ENCODE results near the gene SLCO3A1.

The SLCO3A1 gene

DNA sequence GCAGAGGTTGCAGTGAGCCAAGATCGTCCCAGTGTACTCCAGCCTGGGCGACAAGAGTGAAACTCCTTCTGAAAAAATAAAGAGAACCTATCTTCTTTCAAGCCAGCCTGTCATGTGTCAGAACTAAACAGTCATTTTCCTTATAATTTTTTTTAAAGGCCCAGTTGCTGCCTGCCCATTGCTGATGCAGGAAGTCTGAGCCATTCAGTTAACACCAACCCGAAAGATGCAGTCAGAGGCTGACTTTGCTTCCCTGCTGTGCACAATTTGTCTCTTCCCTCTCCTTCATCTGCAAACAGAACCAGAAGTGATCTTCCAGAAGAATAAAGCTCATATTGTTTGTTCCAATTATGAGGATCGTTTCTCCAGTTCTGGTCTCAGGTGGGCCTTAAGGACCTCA, 220.6 kb downstream of the SLCO3A1 start:
- Histone ChIP-seq H3K9ac (ENCODE audit: low read length) (no peak overlapping the region), H4K5ac (ENCODE audit: low read length) (no peak overlapping the region), H3K4ac (ENCODE audit: low read depth, low read length) (no peak overlapping the region), H3K18ac (ENCODE audit: low read length) (no peak overlapping the region), H3K4me1 (ENCODE audit: control insufficient read depth, low read depth, low read length) (peaks cover 7% of the 10 kb centered on the region), H3K27ac (ENCODE audit: low read depth, low read length) (no peak overlapping the region), H3K36me3 (ENCODE audit: control insufficient read depth, insufficient read depth, low read length) (no peaks in the 10 kb centered on the region), H3K4me2 (ENCODE audit: low read length) (no peak overlapping the region), H2AK5ac (ENCODE audit: low read length) (no peak overlapping the region), H3K4me3 (ENCODE audit: low read length) (no peak overlapping the region), H3K79me1 (ENCODE audit: low read length) (no peaks in the 10 kb centered on the region), H2BK5ac (ENCODE audit: low read length) (no peak overlapping the region), H3K79me2 (ENCODE audit: control insufficient read depth, insufficient read depth, low read length) (no peaks in the 10 kb centered on the region), H3K23ac (ENCODE audit: low read length) (no peak overlapping the region), H2BK15ac (replicated peaks; ENCODE audit: low read depth) (no peak overlapping the region), H3K27me3 (ENCODE audit: insufficient read depth, low read length, poor library complexity) (no peaks in the 10 kb centered on the region), H3K56ac (ENCODE audit: low read length) (no peak overlapping the region), H4K8ac (ENCODE audit: low read depth, low read length) (no peak overlapping the region), H2BK120ac (ENCODE audit: low read depth, low read length) (no peak overlapping the region)
- WGBS (ENCODE audit: extremely low coverage, insufficient coverage, low lambda C conversion rate): no CpG with 5 or more reads among the region's 4 CpGs
- peak; percentile 70 for DNase-seq

DNA sequence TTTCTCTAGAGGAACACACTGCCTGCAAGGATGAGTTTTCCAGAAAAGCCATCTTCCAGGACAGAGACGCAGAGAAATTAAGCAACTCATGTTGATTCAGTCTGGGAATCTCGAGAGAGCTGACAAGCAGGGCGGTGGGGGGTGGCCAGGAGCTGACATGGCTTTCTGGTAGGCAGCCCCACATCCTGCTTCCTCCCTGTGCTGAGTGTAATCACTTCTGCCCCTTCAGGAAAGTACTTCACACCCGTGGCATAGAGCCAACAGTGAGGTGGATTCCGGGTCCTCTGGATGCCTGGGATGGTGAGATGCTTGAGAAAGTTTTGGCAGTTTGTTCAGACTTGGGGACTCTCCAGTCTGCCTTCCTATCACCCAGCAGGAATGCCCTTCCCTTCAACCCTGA, 221.1 kb downstream of the SLCO3A1 start:
- Histone ChIP-seq H3K79me2 (ENCODE audit: control insufficient read depth, insufficient read depth, low read length) (no peaks in the 10 kb centered on the region), H2AK5ac (ENCODE audit: low read length) (no peak overlapping the region), H3K9ac (ENCODE audit: low read length) (no peak overlapping the region), H3K4me2 (ENCODE audit: low read length) (no peak overlapping the region), H3K27me3 (ENCODE audit: insufficient read depth, low read length, poor library complexity) (no peaks in the 10 kb centered on the region), H3K4ac (ENCODE audit: low read depth, low read length) (no peak overlapping the region), H3K4me1 (ENCODE audit: control insufficient read depth, low read depth, low read length) (peaks cover 7% of the 10 kb centered on the region), H2BK15ac (replicated peaks; ENCODE audit: low read depth) (no peak overlapping the region), H3K18ac (ENCODE audit: low read length) (no peak overlapping the region), H3K56ac (ENCODE audit: low read length) (no peak overlapping the region), H3K79me1 (ENCODE audit: low read length) (no peaks in the 10 kb centered on the region), H3K27ac (ENCODE audit: low read depth, low read length) (no peak overlapping the region), H3K36me3 (ENCODE audit: control insufficient read depth, insufficient read depth, low read length) (no peaks in the 10 kb centered on the region), H3K4me3 (ENCODE audit: low read length) (no peak overlapping the region), H3K23ac (ENCODE audit: low read length) (no peak overlapping the region), H2BK120ac (ENCODE audit: low read depth, low read length) (no peak overlapping the region), H4K5ac (ENCODE audit: low read length) (no peak overlapping the region), H4K8ac (ENCODE audit: low read depth, low read length) (no peak overlapping the region), H2BK5ac (ENCODE audit: low read length) (no peak overlapping the region)
- peak; percentile 77 for DNase-seq
- WGBS (ENCODE audit: extremely low coverage, insufficient coverage, low lambda C conversion rate): no CpG with 5 or more reads among the region's 5 CpGs

DNA sequence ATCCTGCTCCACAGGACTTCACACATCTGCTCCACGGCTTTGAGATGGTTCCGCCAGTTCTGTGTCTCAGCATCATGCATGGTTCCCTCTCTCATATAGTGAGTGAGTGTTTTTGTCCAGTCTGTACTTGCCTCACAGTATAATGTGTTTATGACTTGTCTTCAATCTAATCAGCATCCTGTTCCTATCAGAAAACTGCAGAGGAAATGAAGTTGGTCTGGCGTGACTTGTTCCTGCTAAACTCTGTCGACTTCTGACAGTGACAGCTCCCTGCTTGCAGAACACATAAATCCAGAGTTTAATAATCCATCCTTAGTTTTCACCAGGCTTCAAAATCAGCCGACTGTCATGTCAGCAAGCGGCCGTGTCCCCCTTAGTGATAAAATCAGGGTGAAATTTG, 222.3 kb downstream of the SLCO3A1 start:
- Histone ChIP-seq H3K9ac (ENCODE audit: low read length) (no peak overlapping the region), H2BK120ac (ENCODE audit: low read depth, low read length) (no peak overlapping the region), H3K4me1 (ENCODE audit: control insufficient read depth, low read depth, low read length) (peaks cover 7% of the 10 kb centered on the region), H3K27me3 (ENCODE audit: insufficient read depth, low read length, poor library complexity) (no peaks in the 10 kb centered on the region), H3K79me1 (ENCODE audit: low read length) (no peaks in the 10 kb centered on the region), H3K56ac (ENCODE audit: low read length) (no peak overlapping the region), H3K18ac (ENCODE audit: low read length) (no peak overlapping the region), H3K4me2 (ENCODE audit: low read length) (no peak overlapping the region), H3K79me2 (ENCODE audit: control insufficient read depth, insufficient read depth, low read length) (no peaks in the 10 kb centered on the region), H4K5ac (ENCODE audit: low read length) (no peak overlapping the region), H2BK15ac (replicated peaks; ENCODE audit: low read depth) (no peak overlapping the region), H3K4me3 (ENCODE audit: low read length) (no peak overlapping the region), H2BK5ac (ENCODE audit: low read length) (no peak overlapping the region), H3K36me3 (ENCODE audit: control insufficient read depth, insufficient read depth, low read length) (no peaks in the 10 kb centered on the region), H4K8ac (ENCODE audit: low read depth, low read length) (no peak overlapping the region), H3K27ac (ENCODE audit: low read depth, low read length) (no peak overlapping the region), H3K4ac (ENCODE audit: low read depth, low read length) (no peak overlapping the region), H3K23ac (ENCODE audit: low read length) (no peak overlapping the region), H2AK5ac (ENCODE audit: low read length) (no peak overlapping the region)
- no peak for DNase-seq
- no CpG with 5 or more reads among the region's 7 CpGs for WGBS (ENCODE audit: extremely low coverage, insufficient coverage, low lambda C conversion rate)

DNA sequence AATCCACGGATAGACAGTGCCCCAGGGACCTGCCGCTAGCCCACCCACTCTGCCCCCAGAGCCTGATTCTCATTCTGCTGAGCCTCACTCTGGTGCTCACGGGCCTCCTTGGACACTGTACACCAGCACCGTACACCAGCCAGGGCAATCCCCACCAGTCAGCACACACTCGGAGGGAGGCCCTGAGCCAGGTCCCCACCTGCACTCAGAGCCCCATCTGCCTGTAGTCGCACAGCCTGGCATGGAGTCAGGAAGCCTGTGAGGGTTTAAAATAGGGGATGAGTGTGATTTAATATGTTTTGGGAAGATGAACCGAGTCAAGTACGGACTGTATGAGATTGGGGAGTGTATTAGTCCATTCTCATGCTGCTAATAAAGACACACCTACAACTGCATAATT, 223.0 kb downstream of the SLCO3A1 start:
- Histone ChIP-seq H3K36me3 (ENCODE audit: control insufficient read depth, insufficient read depth, low read length) (no peaks in the 10 kb centered on the region), H3K79me2 (ENCODE audit: control insufficient read depth, insufficient read depth, low read length) (no peaks in the 10 kb centered on the region)

DNA sequence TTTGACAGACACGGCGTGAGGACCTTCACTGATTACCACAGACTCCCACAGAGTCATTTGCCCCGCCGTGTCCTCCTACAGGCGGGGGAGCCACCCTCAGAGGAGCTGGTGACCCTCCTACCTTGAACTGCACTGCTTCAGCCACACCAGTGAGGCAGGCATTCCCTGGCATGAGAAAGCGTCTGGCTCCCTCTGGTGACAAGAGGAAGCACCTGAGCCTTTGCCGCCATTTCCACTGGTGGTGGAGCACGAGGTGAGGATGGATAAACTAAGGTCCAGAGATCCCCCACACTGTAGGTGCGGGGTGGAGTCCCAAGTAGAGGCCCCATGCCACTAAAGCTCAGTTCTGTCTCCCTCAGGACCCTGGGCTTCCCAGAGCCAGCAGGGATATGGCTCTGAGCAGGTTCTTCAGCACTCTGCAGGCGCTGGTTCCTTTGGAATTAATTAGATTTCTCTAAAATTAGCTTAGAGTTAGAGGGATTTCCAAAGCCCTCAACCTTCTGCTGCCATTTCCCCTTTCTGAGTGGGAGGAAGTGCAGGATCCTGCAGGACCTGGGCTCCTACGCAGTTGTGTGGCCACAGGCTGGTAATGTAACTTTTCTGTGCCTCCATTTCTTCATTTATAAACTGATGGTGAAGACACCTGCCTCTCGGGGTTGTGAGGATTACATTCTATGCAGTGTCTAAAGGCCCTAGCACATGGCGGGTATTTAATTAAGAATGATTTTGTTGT, 224.0 kb downstream of the SLCO3A1 start:
- Histone ChIP-seq H3K56ac (ENCODE audit: low read length) (no peak overlapping the region), H2BK120ac (ENCODE audit: low read depth, low read length) (no peak overlapping the region), H3K4me2 (ENCODE audit: low read length) (no peak overlapping the region), H3K79me1 (ENCODE audit: low read length) (no peaks in the 10 kb centered on the region), H3K23ac (ENCODE audit: low read length) (no peak overlapping the region), H3K36me3 (ENCODE audit: control insufficient read depth, insufficient read depth, low read length) (no peaks in the 10 kb centered on the region), H2AK5ac (ENCODE audit: low read length) (no peak overlapping the region), H3K4me3 (ENCODE audit: low read length) (no peak overlapping the region), H4K8ac (ENCODE audit: low read depth, low read length) (no peak overlapping the region), H3K79me2 (ENCODE audit: control insufficient read depth, insufficient read depth, low read length) (no peaks in the 10 kb centered on the region), H2BK15ac (replicated peaks; ENCODE audit: low read depth) (no peak overlapping the region), H3K18ac (ENCODE audit: low read length) (no peak overlapping the region), H3K27me3 (ENCODE audit: insufficient read depth, low read length, poor library complexity) (no peaks in the 10 kb centered on the region), H3K4ac (ENCODE audit: low read depth, low read length) (no peak overlapping the region), H2BK5ac (ENCODE audit: low read length) (no peak overlapping the region), H4K5ac (ENCODE audit: low read length) (no peak overlapping the region), H3K27ac (ENCODE audit: low read depth, low read length) (no peak overlapping the region), H3K9ac (ENCODE audit: low read length) (no peak overlapping the region), H3K4me1 (ENCODE audit: control insufficient read depth, low read depth, low read length) (peaks cover 7% of the 10 kb centered on the region)
- peak; percentile 88 for DNase-seq
- no CpG with 5 or more reads among the region's 13 CpGs for whole genome bisulfite sequencing (ENCODE audit: extremely low coverage, insufficient coverage, low lambda C conversion rate)

More for the DNA sequence above, 223.0 kb downstream of the SLCO3A1 start:
- Histone ChIP-seq H3K4ac (ENCODE audit: low read depth, low read length) (no peak overlapping the region), H4K5ac (ENCODE audit: low read length) (no peak overlapping the region), H3K23ac (ENCODE audit: low read length) (no peak overlapping the region), H3K18ac (ENCODE audit: low read length) (no peak overlapping the region), H3K4me2 (ENCODE audit: low read length) (no peak overlapping the region), H3K9ac (ENCODE audit: low read length) (no peak overlapping the region), H3K4me3 (ENCODE audit: low read length) (no peak overlapping the region), H3K79me1 (ENCODE audit: low read length) (no peaks in the 10 kb centered on the region), H3K56ac (ENCODE audit: low read length) (no peak overlapping the region), H2BK120ac (ENCODE audit: low read depth, low read length) (no peak overlapping the region), H2BK15ac (replicated peaks; ENCODE audit: low read depth) (no peak overlapping the region), H3K4me1 (ENCODE audit: control insufficient read depth, low read depth, low read length) (peaks cover 7% of the 10 kb centered on the region), H2BK5ac (ENCODE audit: low read length) (no peak overlapping the region), H3K27me3 (ENCODE audit: insufficient read depth, low read length, poor library complexity) (no peaks in the 10 kb centered on the region), H2AK5ac (ENCODE audit: low read length) (no peak overlapping the region), H4K8ac (ENCODE audit: low read depth, low read length) (no peak overlapping the region), H3K27ac (ENCODE audit: low read depth, low read length) (no peak overlapping the region)
- no peak for DNase-seq
- WGBS (ENCODE audit: extremely low coverage, insufficient coverage, low lambda C conversion rate): 100% methylated on average over 2 of the region's 8 CpGs

DNA sequence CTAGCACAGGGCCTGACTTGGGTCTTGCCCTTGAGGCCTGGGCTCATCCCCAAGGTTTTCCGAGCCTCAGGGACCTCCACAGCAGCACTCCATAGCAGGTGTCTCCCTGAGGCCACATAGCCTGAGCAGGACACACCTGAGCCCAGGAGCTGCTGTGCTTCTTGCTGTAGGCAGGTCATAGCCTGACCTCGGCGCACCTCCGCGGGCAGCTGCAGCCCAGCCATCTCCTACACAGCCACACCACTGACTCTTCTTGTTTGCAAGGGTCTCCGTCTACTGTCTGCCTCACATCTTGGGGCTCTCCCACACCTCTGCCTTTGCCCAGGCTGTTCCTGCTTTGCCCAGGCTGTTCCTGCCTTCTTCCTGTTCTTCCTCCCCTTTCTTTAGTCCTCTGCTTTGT, 224.8 kb downstream of the SLCO3A1 start:
- no peak overlapping the region for H4K5ac ChIP-seq (ENCODE audit: low read length)
- no peaks in the 10 kb centered on the region for H3K36me3 ChIP-seq (ENCODE audit: control insufficient read depth, insufficient read depth, low read length)
- H3K4ac ChIP-seq (ENCODE audit: low read depth, low read length): no peak overlapping the region
- H3K4me3 ChIP-seq (ENCODE audit: low read length): no peak overlapping the region
- peaks cover 7% of the 10 kb centered on the region for H3K4me1 ChIP-seq (ENCODE audit: control insufficient read depth, low read depth, low read length)
- H3K18ac ChIP-seq (ENCODE audit: low read length): no peak overlapping the region
- H3K9ac ChIP-seq (ENCODE audit: low read length): no peak overlapping the region
- H3K23ac ChIP-seq (ENCODE audit: low read length): no peak overlapping the region
- H2BK5ac ChIP-seq (ENCODE audit: low read length): no peak overlapping the region
- no peaks in the 10 kb centered on the region for H3K27me3 ChIP-seq (ENCODE audit: insufficient read depth, low read length, poor library complexity)
- H4K8ac ChIP-seq (ENCODE audit: low read depth, low read length): no peak overlapping the region
- no peak overlapping the region for H2BK15ac ChIP-seq (replicated peaks; ENCODE audit: low read depth)
- H3K56ac ChIP-seq (ENCODE audit: low read length): no peak overlapping the region
- no peak overlapping the region for H3K27ac ChIP-seq (ENCODE audit: low read depth, low read length)
- no peak overlapping the region for H2AK5ac ChIP-seq (ENCODE audit: low read length)
- no peaks in the 10 kb centered on the region for H3K79me2 ChIP-seq (ENCODE audit: control insufficient read depth, insufficient read depth, low read length)
- H2BK120ac ChIP-seq (ENCODE audit: low read depth, low read length): no peak overlapping the region
- no peak for DNase-seq
- no CpG with 5 or more reads among the region's 6 CpGs for WGBS (ENCODE audit: extremely low coverage, insufficient coverage, low lambda C conversion rate)
- no peaks in the 10 kb centered on the region for H3K79me1 ChIP-seq (ENCODE audit: low read length)
- H3K4me2 ChIP-seq (ENCODE audit: low read length): no peak overlapping the region
